ENCODE results near the gene KRTAP3-1. TPM values are rescaled to one million over a fixed set of nuclear protein-coding genes. Genes with fewer than 3 reads are reported as not detected.

The KRTAP3-1 gene
- total RNA-seq, 1 experiment from 2014 or later = not detected

DNA sequence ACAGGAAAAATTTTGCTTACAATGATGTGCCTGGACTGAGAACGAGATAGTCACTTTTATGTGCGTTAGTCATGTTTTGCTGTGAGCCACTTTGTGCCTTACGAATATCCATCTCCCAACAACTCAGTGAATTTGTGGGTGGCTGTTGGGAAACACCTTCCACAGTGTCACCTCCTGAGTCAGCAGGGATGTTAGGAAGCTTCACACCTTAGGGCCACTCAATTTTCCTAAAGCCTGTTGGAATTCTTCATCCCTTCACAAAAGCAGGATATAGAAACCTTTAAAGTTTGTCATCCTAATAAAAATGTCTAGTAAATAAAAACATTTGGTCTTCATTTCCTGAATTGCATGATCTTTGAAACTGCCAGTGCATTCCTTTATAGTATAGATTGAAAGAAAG lies 4.3 kb upstream of the KRTAP3-1 start:
- ChIA-PET CTCF (no interaction called here), POLR2A (no interaction called here)
- Mint-ChIP-seq H3K4me3 (no peak overlapping the region), H3K27me3 (ENCODE audit: low read depth) (no peaks in the 10 kb centered on the region), H3K27ac (no peak overlapping the region), H3K4me1 (peaks cover 15% of the 10 kb centered on the region), H3K9me3 (no peaks in the 10 kb centered on the region), H3K36me3 (no peaks in the 10 kb centered on the region)
- ATAC-seq = no peak
- DNase-seq (ENCODE audit: low spot score) = no peak
- TF ChIP-seq ZNF263 (CRISPR knock-in tag; IDR thresholded peaks at IDR 0.05; ENCODE audit: low read depth) (no peak), TP53 (CRISPR knock-in tag; IDR thresholded peaks at IDR 0.05) (no peak), ZBTB21 (CRISPR knock-in tag; IDR thresholded peaks at IDR 0.05; ENCODE audit: borderline replicate concordance) (no peak), CBFB (CRISPR knock-in tag; IDR thresholded peaks at IDR 0.05; ENCODE audit: low read depth) (no peak)

DNA sequence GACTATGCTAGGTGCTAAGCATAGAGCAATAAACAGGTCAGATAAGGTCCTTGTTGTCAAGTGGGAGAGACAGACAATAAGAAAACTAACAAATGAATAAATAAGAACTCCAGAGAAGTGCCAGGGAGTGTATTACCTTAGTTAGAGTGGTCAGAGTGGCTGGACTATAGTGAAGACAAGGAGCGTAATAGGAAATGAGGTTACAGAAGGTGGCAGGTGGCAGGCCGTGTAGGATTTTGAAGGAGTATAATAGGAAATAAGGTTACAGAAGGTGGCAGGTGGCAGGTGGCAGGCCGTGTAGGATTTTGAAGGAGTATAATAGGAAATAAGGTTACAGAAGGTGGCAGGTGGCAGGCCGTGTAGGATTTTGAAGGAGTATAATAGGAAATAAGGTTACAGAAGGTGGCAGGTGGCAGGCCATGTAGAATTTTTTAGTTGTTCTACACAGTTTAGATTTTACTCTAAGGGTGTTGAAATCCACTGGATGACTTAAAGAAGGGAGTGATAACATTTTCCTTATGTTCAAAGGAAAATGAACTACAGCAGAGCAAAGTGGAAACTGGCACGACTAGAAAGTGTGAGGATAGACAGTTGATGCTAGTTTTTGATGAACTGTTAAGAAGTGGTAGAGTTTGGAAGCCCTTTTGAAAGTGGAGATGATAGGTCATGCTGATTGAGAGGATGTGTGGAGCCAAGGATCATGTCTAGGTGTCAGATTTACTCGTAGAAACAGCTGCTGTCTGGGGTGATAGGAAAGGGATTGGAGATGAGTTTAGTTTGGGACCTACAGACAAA lies 3.6 kb upstream of the KRTAP3-1 start:
- ChIA-PET POLR2A (no interaction called here), CTCF (no interaction called here)
- TF ChIP-seq TEAD1 (CRISPR knock-in tag; IDR thresholded peaks at IDR 0.05) = no peak
- TF ChIP-seq, protein P1, sequence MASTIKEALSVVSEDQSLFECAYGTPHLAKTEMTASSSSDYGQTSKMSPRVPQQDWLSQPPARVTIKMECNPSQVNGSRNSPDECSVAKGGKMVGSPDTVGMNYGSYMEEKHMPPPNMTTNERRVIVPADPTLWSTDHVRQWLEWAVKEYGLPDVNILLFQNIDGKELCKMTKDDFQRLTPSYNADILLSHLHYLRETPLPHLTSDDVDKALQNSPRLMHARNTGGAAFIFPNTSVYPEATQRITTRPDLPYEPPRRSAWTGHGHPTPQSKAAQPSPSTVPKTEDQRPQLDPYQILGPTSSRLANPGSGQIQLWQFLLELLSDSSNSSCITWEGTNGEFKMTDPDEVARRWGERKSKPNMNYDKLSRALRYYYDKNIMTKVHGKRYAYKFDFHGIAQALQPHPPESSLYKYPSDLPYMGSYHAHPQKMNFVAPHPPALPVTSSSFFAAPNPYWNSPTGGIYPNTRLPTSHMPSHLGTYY (CRISPR knock-in tag; IDR thresholded peaks at IDR 0.05) = no peak
- no peak for TF ChIP-seq IRF2 (CRISPR knock-in tag; IDR thresholded peaks at IDR 0.05; ENCODE audit: borderline replicate concordance, low read depth)
- TF ChIP-seq, protein P2, sequence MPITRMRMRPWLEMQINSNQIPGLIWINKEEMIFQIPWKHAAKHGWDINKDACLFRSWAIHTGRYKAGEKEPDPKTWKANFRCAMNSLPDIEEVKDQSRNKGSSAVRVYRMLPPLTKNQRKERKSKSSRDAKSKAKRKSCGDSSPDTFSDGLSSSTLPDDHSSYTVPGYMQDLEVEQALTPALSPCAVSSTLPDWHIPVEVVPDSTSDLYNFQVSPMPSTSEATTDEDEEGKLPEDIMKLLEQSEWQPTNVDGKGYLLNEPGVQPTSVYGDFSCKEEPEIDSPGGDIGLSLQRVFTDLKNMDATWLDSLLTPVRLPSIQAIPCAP (CRISPR knock-in tag; IDR thresholded peaks at IDR 0.05) = no peak
- TF ChIP-seq RORB (CRISPR knock-in tag; IDR thresholded peaks at IDR 0.05) = no peak
- no peak for TF ChIP-seq TP53 (CRISPR knock-in tag; IDR thresholded peaks at IDR 0.05)
- no peak for TF ChIP-seq FOXP1 (CRISPR knock-in tag; IDR thresholded peaks at IDR 0.05; ENCODE audit: borderline replicate concordance)
- TF ChIP-seq CBFB (CRISPR knock-in tag; IDR thresholded peaks at IDR 0.05; ENCODE audit: low read depth) = no peak
- no peak for TF ChIP-seq RELA (CRISPR knock-in tag; IDR thresholded peaks at IDR 0.05; ENCODE audit: borderline replicate concordance)
- TF ChIP-seq ELF4 (CRISPR knock-in tag; IDR thresholded peaks at IDR 0.05; ENCODE audit: low read depth) = no peak
- no peak for TF ChIP-seq SMAD4 (CRISPR knock-in tag; IDR thresholded peaks at IDR 0.05)
- no peak for TF ChIP-seq GRHL2 (CRISPR knock-in tag; IDR thresholded peaks at IDR 0.05; ENCODE audit: insufficient replicate concordance, severe bottlenecking)
- no peak for TF ChIP-seq MYBL2 (CRISPR knock-in tag; IDR thresholded peaks at IDR 0.05)
- no peak for TF ChIP-seq ZBTB21 (CRISPR knock-in tag; IDR thresholded peaks at IDR 0.05; ENCODE audit: borderline replicate concordance)
- no peak for TF ChIP-seq GTF2I (CRISPR knock-in tag; conservative IDR thresholded peaks at IDR 0.05)
- TF ChIP-seq, protein P3, sequence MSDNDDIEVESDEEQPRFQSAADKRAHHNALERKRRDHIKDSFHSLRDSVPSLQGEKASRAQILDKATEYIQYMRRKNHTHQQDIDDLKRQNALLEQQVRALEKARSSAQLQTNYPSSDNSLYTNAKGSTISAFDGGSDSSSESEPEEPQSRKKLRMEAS (CRISPR knock-in tag; IDR thresholded peaks at IDR 0.05) = no peak
- TF ChIP-seq, protein P4, sequence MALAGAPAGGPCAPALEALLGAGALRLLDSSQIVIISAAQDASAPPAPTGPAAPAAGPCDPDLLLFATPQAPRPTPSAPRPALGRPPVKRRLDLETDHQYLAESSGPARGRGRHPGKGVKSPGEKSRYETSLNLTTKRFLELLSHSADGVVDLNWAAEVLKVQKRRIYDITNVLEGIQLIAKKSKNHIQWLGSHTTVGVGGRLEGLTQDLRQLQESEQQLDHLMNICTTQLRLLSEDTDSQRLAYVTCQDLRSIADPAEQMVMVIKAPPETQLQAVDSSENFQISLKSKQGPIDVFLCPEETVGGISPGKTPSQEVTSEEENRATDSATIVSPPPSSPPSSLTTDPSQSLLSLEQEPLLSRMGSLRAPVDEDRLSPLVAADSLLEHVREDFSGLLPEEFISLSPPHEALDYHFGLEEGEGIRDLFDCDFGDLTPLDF (CRISPR knock-in tag; IDR thresholded peaks at IDR 0.05) = no peak
- no peak for TF ChIP-seq NR3C1 (CRISPR knock-in tag; conservative IDR thresholded peaks at IDR 0.05; ENCODE audit: low read depth)
- H3K36me3 Mint-ChIP-seq = no peaks in the 10 kb centered on the region
- no peak for DNase-seq (ENCODE audit: low spot score)
- H3K4me1 Mint-ChIP-seq = peaks cover 15% of the 10 kb centered on the region
- H3K4me3 Mint-ChIP-seq = no peak overlapping the region
- peak overlapping the region; percentile 7; the same call in 1 of the 2 replicates for H3K27ac Mint-ChIP-seq
- H3K9me3 Mint-ChIP-seq = no peaks in the 10 kb centered on the region
- no peak for ATAC-seq
- H3K27me3 Mint-ChIP-seq (ENCODE audit: low read depth) = no peaks in the 10 kb centered on the region

DNA sequence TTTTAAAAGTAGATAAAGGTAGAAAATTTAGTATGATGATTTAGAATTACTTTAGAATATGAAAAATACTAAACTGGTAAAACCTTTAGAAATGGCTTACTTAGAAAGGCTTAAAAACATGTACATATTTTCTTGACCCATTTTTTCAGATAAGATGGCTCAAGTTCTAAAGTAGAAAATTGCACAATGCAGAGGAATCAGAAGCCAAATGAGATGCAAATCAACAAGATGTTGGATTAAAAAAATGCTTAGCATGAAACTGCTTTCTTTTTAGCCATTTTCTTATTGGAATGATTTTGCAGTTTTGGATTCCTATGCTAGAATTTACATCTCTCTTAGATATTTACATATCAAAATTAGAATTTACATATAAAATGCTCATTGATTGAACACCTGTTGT lies 1.5 kb upstream of the KRTAP3-1 start:
- ChIA-PET CTCF (no interaction called here), POLR2A (no interaction called here)
- no peak overlapping the region for H3K4me3 Mint-ChIP-seq
- no peaks in the 10 kb centered on the region for H3K36me3 Mint-ChIP-seq
- DNase-seq (ENCODE audit: low spot score) (no peak), ATAC-seq (no peak)
- H3K27ac Mint-ChIP-seq = no peak overlapping the region
- H3K4me1 Mint-ChIP-seq = peaks cover 15% of the 10 kb centered on the region
- H3K27me3 Mint-ChIP-seq (ENCODE audit: low read depth) = no peaks in the 10 kb centered on the region
- 0 out of 2 replicates have a peak, but pooled peaks cover 7% of the 10 kb centered on the region for H3K9me3 Mint-ChIP-seq
- TF ChIP-seq RORB (CRISPR knock-in tag; IDR thresholded peaks at IDR 0.05) = no peak
- no peak for TF ChIP-seq GRHL2 (CRISPR knock-in tag; IDR thresholded peaks at IDR 0.05; ENCODE audit: insufficient replicate concordance, severe bottlenecking)
- TF ChIP-seq, protein P5, sequence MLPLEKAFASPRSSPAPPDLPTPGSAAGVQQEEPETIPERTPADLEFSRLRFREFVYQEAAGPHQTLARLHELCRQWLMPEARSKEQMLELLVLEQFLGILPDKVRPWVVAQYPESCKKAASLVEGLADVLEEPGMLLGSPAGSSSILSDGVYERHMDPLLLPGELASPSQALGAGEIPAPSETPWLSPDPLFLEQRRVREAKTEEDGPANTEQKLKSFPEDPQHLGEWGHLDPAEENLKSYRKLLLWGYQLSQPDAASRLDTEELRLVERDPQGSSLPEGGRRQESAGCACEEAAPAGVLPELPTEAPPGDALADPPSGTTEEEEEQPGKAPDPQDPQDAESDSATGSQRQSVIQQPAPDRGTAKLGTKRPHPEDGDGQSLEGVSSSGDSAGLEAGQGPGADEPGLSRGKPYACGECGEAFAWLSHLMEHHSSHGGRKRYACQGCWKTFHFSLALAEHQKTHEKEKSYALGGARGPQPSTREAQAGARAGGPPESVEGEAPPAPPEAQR (CRISPR knock-in tag; IDR thresholded peaks at IDR 0.05) = no peak
- no peak for TF ChIP-seq RELA (CRISPR knock-in tag; IDR thresholded peaks at IDR 0.05; ENCODE audit: borderline replicate concordance)
- TF ChIP-seq, protein P6, sequence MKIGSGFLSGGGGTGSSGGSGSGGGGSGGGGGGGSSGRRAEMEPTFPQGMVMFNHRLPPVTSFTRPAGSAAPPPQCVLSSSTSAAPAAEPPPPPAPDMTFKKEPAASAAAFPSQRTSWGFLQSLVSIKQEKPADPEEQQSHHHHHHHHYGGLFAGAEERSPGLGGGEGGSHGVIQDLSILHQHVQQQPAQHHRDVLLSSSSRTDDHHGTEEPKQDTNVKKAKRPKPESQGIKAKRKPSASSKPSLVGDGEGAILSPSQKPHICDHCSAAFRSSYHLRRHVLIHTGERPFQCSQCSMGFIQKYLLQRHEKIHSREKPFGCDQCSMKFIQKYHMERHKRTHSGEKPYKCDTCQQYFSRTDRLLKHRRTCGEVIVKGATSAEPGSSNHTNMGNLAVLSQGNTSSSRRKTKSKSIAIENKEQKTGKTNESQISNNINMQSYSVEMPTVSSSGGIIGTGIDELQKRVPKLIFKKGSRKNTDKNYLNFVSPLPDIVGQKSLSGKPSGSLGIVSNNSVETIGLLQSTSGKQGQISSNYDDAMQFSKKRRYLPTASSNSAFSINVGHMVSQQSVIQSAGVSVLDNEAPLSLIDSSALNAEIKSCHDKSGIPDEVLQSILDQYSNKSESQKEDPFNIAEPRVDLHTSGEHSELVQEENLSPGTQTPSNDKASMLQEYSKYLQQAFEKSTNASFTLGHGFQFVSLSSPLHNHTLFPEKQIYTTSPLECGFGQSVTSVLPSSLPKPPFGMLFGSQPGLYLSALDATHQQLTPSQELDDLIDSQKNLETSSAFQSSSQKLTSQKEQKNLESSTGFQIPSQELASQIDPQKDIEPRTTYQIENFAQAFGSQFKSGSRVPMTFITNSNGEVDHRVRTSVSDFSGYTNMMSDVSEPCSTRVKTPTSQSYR (CRISPR knock-in tag; IDR thresholded peaks at IDR 0.05) = no peak
- TF ChIP-seq, protein P3 (CRISPR knock-in tag; IDR thresholded peaks at IDR 0.05) = no peak
- no peak for TF ChIP-seq NFYB (CRISPR knock-in tag; conservative IDR thresholded peaks at IDR 0.05; ENCODE audit: low read depth)
- no peak for TF ChIP-seq ZNF317 (CRISPR knock-in tag; IDR thresholded peaks at IDR 0.05; ENCODE audit: borderline replicate concordance, low read depth)

Data from WTC11 (cell line).